ENCODE results near the gene HMGCLL1. TPM values are rescaled to one million over a fixed set of nuclear protein-coding genes. Genes with fewer than 3 reads are reported as not detected.

HMGCLL1 gene
- 1 to 10 TPM; 2.2 to 4.7 (median 3.4) TPM for polyA plus RNA-seq (ENCODE audit: insufficient read length in 4 of 4)

- peak in 1 of 4 donors; percentile 37 for DNase-seq (ENCODE audit: low read depth in 4 of 4, low spot score in 2 of 4)
Observed at GRCh38 chr6:55578537-55579363, at the start of gene HMGCLL1. Gene HMGCLL1 (minus strand): TSS chr6:55579192. CDS start chr6:55579055, 137 bp downstream.

- no peak for DNase-seq (ENCODE audit: low read depth in 4 of 4, low spot score in 2 of 4)
Observed at GRCh38 chr6:55621993-55622392, 43.0 kb upstream of the HMGCLL1 start.

- DNase-seq (ENCODE audit: low read depth in 4 of 4, low spot score in 2 of 4) = no peak
Observed at GRCh38 chr6:55621244-55621643, 42.3 kb upstream of the HMGCLL1 start.

GRCh38 chr6:55617272-55617671 is 38.3 kb upstream of the HMGCLL1 start:
- peak in 1 of 4 donors; percentile 6 for DNase-seq (ENCODE audit: low read depth in 4 of 4, low spot score in 2 of 4)

- no peak for DNase-seq (ENCODE audit: low read depth in 4 of 4, low spot score in 2 of 4)
Observed at GRCh38 chr6:55604021-55604420, 25.0 kb upstream of the HMGCLL1 start.

GRCh38 chr6:55601120-55601519 is 22.1 kb upstream of the HMGCLL1 start:
- DNase-seq (ENCODE audit: low read depth in 4 of 4, low spot score in 2 of 4) = no peak

- DNase-seq (ENCODE audit: low read depth in 4 of 4, low spot score in 2 of 4) = no peak
Observed at GRCh38 chr6:55594442-55594841, 15.4 kb upstream of the HMGCLL1 start.

- DNase-seq (ENCODE audit: low read depth in 4 of 4, low spot score in 2 of 4) = no peak
Observed at GRCh38 chr6:55584654-55585354, 5.8 kb upstream of the HMGCLL1 start.

GRCh38 chr6:55576811-55577210 is 2.2 kb downstream of the HMGCLL1 start:
- no peak for DNase-seq (ENCODE audit: low read depth in 4 of 4, low spot score in 2 of 4)

- DNase-seq (ENCODE audit: low read depth in 4 of 4, low spot score in 2 of 4) = no peak
Observed at GRCh38 chr6:55574556-55574955, 4.4 kb downstream of the HMGCLL1 start.

- DNase-seq (ENCODE audit: low read depth in 4 of 4, low spot score in 2 of 4) = no peak
Observed at GRCh38 chr6:55569638-55570037, 9.4 kb downstream of the HMGCLL1 start.

- DNase-seq (ENCODE audit: low read depth in 4 of 4, low spot score in 2 of 4) = peak in 1 of 4 donors; percentile 32
Observed at GRCh38 chr6:55568808-55569439, 10.1 kb downstream of the HMGCLL1 start.

- no peak for DNase-seq (ENCODE audit: low read depth in 4 of 4, low spot score in 2 of 4)
Observed at GRCh38 chr6:55567558-55567957, 11.4 kb downstream of the HMGCLL1 start.

GRCh38 chr6:55566036-55566710 is 12.8 kb downstream of the HMGCLL1 start:
- no peak for DNase-seq (ENCODE audit: low read depth in 4 of 4, low spot score in 2 of 4)

- no peak for DNase-seq (ENCODE audit: low read depth in 4 of 4, low spot score in 2 of 4)
Observed at GRCh38 chr6:55562318-55562717, 16.7 kb downstream of the HMGCLL1 start.

GRCh38 chr6:55560290-55560885 is 18.6 kb downstream of the HMGCLL1 start:
- DNase-seq (ENCODE audit: low read depth in 4 of 4, low spot score in 2 of 4) = no peak

- no peak for DNase-seq (ENCODE audit: low read depth in 4 of 4, low spot score in 2 of 4)
Observed at GRCh38 chr6:55557146-55557545, 21.8 kb downstream of the HMGCLL1 start.

GRCh38 chr6:55545791-55546190 is 33.2 kb downstream of the HMGCLL1 start:
- no peak for DNase-seq (ENCODE audit: low read depth in 4 of 4, low spot score in 2 of 4)

GRCh38 chr6:55543633-55544309 is 35.2 kb downstream of the HMGCLL1 start:
- no peak for DNase-seq (ENCODE audit: low read depth in 4 of 4, low spot score in 2 of 4)

GRCh38 chr6:55541024-55541423 is 38.0 kb downstream of the HMGCLL1 start:
- DNase-seq (ENCODE audit: low read depth in 4 of 4, low spot score in 2 of 4) = no peak
